Bone marrow (tissue), 2 donors: ENCODE results near the gene PGM3.

ENCODE experiments used
- DNase-seq, 2 donors: peaks; one replicate each; lab custom pipeline; 2025; lab: John Stamatoyannopoulos, UW

Gene PGM3

DNA sequence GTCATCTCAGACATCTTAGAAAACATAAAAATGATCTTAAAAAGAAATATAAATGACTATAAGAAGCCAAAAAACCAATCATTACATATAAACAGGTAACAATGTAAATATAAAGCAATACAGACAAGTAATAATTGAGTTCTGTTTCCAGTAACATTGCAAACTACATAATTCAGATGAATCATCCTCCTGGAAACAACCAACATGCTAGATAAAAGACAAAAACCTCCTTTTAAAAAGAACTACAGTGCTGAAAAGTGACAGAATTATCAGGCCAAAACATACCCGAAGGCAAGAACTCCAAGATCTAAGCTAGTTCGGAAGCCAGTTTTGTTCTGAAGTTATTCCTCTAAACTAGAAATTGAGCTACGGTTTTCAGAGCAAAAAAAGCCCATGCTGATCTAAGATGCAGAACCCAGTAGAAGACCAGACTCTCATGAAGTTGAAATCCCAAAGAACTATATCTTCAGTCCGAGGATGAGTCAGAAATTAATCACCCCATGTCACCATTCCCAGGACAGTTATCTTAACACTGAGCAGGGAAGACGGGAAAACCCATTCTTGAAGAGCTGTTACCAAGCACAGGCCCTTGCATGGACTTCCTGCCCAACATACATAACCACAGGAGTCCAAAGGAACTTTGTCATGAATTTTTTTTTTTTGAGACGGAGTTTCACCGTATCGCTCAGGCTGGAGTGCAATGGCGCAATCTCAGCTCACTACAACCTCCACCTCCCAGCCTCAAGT lies 9.8 kb downstream of the PGM3 start:
- no peak for DNase-seq

DNA sequence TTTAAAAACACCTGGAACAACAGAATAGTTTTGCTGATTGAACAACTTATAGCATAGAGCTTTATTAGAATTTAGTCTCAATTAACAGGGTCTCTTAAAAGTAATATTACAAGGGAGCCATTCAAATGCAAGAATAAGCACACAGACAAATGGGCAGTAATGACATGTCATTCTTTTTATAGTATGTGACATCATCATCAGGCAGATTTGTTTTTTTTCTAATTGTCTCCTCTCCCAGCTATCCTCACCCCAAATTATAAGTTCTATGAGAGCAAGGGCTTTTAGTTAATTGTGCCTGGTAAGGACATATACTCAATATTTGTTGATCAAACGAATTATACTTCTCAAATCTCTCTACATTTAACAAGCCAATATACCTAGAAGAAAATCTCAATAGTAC lies 11.0 kb downstream of the PGM3 start:
- DNase-seq: no peak

DNA sequence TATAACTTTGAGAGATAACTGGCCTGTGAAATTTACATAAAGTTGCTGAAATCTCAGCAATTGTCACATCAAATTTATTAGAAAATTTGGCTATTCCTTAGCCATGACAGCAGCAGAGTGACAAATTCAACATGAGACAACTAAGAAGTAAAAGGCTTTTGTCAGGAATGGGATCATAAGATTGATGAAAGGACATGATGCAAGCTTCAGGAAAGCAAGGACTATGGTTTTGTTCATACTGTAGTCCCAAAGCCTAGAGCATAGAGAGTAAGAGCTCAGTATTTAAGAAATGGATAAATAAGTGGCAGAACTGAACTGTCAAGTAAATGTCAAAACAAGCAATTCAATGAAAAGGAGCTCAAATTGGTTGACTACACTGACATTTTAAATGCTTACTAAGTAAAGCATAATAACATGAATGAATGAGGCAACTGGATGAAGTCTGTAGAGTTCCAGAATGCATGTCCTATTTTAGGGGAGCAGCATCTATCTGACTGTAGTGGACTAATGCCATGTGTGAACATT lies 12.6 kb downstream of the PGM3 start:
- DNase-seq: no peak

DNA sequence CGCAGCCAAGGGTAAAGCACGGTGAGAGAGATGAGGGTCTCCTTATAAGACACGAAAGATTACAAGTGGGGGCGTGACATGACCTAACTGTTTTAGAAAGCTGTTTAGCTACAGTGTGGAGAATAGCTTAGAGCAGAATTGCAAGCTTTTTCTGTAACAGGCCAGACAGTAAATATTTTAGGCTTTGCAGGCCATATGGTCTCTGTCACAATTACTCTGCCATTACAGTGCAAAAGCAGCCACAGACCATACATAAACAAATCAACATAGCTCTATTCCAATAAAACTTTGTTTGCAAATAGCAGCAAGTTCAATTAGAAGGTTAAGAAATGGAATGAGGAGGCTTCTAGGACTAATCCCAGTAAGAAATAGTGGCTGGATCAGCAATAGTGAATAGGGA lies 16.8 kb downstream of the PGM3 start:
- DNase-seq: no peak

DNA sequence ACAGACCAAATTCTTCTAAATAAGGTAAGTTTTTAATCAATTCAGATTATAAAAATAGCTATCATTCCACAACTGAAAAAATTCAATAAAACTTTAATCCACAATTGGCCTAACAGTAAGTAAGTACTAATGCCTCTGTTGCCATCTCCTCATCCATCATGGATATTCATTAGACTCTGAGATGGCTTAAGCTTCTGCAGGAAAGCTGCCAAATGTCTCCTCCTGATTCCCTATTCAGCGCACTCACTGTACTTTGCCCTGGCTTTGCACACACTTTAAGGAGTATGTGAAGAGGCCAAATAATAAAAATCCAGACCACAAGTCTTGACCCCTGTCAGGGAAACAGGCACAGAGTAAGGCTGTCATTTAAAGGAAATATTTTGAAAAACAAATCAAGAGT lies 23.6 kb downstream of the PGM3 start:
- DNase-seq: no peak

DNA sequence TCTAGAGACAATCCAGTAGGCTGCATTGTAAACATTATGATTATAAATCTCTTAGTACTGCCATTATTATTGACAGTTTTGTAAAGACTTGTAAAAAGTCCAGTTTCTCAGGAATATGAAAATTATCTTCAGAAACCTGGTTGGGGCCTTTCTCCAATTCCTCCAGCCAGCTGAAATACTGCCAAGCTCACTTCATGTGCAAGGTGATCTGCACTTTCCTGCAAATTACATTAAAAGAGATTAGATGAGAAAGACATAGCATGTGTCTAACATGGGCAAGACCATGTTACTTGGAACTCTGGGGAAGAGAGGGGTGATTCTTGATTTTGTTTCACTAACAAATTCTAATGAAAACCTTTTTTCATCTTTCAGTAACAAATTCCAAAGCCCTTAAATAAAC lies 24.0 kb downstream of the PGM3 start:
- no peak for DNase-seq

DNA sequence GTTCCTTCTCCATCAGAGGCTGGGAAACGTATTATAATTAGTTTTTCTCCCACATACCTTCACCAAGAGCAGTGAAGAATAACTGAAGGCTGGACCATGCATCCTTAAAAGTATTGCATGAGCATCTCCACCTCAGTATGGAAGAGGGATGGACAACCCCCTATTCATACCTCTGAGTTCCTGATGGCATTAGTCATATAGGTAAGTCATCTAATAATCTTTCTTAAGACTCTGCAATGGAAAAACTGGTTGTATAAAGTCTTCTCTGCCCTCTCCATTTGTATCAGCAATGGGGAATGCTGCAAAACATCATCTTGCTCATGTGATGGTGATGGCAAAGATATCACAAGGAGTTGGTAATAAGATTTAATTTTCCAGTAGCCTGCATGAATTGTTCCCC lies 24.5 kb downstream of the PGM3 start:
- no peak for DNase-seq

DNA sequence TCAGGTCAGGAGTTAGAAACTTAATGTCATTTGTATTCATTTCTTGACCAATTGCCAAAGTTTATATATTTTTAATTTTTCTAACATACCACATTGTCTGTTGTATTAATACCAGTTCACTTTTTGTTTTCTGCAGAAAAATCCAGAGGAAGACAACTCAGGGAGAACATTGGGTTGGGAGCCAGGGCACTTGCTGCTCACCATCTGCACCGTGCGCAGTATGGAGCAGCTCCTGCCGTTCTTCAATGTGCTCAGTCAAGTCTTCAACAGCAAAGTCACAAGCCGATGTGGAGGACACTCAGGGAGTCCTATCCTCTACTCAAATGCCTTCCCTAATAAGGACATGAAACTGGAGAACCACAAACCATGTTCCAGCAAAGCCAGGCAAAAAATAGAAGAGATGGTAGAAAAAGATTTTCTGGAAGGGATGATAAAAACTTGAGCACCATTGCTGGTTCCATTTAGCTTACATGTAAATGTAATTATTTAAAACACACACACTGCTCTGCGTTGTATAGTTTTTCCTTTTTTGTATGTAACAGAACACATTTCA lies 25.3 kb downstream of the PGM3 start:
- no peak for DNase-seq

DNA sequence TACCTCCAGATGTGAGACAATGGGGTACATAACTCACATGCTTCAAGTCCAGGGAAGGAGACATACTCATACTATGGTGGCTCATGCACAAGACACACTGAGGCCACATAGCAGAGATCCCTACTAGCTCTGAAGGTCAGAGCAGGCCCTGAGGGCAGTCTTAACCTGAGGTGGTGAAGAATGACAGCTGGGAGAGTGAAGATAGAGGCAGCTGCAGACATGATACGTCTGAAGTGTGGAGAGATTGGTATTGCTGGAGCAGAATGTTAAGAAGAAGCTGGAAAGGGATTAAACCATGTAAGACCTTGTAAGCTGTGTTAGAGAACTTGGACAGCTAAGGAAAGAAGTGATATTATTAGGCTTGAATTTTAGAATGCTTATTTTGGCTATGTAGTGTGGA lies 32.9 kb downstream of the PGM3 start:
- DNase-seq: no peak

DNA sequence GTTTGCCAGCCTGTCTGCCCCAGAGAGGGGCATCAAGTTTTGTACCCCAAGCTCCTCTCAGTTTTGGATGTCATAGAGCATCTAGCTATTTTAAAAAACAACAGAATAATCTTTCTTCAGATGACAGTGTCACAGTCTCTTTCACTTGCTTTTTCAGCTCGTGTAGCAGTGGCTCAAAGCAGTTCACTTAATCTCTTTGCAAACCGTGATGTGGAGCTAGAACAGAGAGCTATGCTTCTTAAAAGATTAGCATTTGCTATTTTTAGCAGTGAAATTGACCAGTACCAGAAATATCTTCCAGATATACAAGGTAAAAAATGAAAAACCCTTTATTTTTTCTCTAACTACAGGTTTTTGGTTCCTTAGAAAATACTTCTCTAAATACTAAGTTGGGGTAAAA lies 37.3 kb downstream of the PGM3 start:
- DNase-seq: no peak

DNA sequence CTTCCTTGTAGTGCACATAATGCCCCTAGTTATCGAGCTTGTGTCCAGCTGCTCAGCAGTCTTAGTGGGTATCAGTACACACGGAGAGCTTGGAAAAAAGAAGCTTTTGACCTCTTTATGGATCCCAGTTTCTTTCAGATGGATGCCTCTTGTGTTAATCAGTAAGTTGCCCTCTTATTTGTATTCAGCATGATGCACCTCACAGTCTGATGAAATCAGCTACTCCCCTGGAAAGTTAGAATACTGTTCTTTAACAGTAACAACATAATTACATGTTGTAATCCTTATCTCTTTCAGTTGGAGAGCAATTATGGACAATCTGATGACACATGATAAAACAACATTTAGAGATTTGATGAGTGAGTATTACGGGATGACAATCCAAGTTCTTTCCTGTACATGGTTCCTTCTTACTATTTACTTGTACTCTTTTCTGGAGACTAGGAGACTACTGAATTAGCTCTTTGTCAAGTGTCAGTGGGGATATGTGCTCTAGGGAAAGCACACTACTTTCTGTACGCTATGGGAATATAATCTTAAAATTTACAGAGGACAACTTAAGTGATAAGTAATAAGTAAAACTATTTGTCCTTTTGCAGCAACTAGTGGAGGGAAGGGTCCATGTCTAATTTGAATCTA lies 39.1 kb downstream of the PGM3 start:
- DNase-seq: no peak

DNA sequence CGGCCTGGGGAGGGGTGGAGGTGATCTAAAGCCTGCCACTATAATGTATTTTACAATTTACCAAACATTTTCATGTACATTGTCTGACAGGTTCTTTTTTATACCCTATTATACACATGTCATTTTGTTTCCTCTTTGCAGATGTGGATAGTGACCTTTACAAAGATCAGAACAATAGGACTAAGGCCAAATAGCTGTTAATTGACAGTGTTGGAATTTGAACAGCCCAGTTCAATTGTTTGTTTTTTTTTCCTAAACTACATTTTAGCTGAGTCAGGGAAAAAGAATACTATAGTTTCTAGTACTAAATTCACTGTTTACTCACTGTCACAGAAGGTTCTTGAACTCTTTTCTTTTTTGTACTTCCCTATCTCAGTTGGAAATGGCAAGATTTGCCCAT lies 40.2 kb downstream of the PGM3 start:
- DNase-seq: no peak

DNA sequence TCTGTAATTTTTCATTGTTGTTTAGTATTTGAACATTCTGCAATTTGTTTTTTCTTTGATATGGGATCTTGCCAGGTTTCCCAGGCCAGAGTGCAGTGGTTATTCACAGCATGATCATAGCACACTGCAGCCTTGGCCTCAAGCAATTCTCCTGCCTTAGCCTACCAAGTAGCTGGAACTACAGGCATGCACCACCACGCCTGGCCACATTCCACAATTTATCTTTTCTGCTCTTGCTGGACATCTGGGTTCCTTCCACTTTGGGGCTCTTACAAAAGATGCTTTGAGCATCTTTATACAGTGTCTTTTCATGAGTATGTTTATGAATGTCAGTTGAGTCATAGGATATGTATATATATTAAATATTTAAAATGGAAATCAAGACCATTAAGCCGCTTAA lies 42.0 kb downstream of the PGM3 start:
- DNase-seq: no peak

DNA sequence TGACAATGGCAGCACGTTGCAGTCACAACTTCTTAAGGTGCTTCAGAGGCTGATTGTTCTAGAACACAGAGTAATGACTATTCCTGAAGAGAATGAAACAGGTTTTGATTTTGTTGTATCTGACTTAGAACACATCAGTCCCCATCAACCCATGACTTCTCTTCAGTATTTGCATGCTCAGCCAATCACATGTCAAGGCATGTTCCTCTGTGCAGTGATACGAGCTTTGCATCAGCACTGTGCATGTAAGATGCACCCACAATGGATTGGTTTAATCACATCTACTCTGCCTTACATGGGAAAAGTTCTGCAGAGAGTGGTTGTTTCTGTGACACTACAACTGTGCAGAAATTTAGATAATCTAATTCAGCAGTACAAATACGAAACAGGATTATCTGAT lies 54.3 kb downstream of the PGM3 start:
- no peak for DNase-seq

DNA sequence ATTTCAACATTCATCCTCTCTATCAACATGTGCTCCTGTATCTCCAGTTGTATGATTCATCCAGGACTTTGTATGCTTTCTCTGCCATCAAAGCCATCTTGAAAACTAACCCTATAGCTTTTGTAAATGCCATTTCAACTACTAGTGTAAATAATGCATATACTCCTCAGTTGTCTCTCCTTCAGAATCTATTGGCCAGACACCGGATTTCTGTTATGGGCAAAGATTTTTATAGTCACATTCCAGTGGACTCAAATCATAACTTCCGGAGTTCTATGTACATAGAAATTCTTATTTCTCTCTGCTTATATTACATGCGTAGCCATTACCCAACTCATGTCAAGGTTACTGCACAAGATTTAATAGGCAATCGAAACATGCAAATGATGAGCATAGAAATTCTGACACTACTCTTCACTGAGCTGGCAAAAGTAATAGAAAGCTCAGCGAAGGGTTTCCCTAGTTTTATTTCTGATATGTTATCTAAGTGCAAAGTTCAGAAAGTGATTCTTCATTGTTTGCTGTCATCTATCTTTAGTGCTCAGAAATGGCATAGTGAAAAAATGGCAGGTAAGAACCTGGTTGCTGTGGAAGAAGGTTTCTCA lies 54.8 kb downstream of the PGM3 start:
- no peak for DNase-seq

DNA sequence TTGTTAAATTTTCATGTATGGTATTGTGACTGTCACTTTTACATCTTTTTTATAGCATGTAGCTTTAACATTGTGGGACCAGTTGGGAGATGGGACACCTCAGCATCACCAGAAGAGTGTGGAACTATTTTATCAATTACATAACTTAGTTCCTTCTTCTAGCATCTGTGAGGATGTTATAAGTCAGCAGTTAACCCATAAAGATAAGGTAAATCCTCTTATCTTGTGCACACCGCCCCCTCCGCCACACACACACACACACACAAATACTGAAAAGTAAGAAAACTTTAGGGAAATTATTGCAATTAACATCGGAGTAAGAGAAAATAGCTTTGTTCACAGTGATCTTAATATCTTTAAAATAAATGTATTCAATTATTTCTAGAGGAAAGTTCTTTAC lies 60.9 kb downstream of the PGM3 start:
- no peak for DNase-seq

DNA sequence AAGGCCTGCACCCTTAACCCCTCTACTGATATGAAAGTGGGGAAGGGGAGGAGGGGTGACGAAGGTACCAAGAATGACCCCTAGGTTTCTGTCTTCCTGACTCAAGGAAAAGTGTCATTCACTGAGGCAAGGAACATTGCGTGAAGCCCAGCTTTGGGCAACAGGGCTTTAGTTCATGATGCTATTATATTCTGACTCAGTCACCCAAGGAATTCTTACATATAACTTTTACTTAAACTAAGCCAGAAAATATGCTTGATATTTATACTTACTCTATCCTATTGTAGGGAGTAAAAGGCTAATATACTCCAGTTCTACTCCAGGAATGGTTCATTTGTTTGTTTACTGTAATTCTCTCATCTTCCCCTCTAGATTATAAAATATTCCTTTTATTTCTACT lies 65.1 kb downstream of the PGM3 start:
- no peak for DNase-seq

DNA sequence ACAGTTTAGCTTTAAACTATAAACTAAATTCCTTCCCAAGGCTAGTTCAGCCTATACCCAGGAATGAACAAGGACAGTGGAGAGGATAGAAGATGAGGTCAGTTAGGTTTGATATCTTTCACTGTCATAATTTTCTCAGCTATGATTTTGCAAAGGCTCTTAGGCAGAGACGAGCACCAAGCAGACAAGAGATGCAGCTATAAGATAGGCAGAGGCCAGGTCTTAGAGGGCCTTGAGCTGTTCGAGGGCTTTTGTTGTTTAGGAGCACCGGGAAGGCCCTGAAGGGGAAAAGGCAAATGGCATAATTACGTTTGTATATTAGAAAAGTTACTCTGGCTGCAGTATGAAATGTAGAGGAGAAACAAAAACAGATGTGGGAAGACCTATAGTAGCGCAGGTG lies 65.8 kb downstream of the PGM3 start:
- DNase-seq: no peak

DNA sequence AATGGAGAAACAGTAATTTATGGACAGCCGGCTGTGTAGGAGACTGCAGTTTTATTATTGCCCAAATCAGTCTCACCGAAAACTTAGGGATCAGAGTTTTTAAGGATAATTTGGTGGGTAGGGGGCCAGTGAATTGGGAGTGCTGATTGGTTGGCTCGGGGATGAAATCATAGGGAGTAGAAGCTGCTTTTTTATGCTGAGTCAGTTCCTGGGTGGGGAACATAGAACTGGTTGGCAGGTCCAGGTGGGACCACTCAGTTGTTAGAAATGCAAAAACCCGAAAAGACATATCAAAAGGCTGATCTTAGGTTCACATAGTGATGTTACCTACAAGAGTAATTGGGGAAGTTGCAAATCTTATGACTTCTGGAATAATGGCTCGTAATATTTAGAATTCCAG lies 66.3 kb downstream of the PGM3 start:
- no peak for DNase-seq

DNA sequence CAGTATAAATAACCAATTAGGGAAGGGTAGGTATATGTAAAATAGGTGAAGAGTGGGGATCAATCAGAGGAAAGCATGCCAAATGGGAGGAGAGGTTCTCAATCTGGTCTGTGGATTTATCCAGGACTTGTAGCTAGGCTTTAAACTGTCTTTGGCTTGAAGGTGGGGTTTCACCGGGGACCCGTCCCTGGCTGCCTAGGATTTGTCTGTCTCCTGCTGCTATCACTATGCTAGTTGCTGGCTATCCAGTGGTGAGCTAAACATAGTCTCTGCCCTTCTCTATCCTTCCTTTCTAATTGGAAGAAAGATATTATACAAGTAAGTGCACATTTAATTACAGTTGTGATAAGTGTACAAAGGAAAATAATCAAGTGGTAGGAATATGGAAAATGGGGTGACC lies 66.8 kb downstream of the PGM3 start:
- DNase-seq: no peak

DNA sequence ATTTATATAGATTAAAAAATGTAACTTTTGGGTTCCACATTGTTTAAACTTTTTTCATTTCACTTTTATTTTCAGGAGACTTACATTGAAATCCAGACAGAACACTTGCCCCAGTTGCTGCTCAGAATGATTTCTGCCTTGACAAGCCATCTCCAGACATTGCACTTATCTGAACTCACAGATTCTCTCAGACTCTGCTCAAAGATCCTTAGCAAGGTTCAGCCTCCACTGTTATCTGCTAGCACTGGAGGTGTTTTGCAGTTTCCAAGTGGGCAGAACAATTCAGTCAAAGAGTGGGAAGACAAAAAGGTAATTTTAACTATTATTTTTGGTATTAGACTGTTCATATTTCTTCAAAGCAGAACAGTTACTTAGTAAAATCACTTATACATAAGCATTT lies 67.6 kb downstream of the PGM3 start:
- DNase-seq: no peak

DNA sequence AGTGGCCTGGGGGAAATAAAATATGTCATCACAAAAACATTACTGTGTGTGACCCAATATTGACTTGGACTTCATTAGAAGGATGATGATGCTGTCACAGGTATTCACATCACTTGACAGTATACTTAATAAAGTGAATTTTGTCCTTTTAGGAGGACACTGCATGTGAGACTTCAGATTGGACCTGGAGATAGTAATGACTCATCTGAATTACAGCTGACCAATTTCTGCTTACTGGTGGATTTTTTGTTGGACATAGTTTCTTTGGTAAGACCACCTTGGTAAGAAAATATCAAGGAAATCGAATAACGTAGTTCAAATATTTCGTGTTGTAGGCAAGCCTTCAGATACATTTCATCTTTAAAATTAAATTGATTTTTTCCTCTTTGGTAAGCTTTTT lies 68.5 kb downstream of the PGM3 start:
- no peak for DNase-seq

DNA sequence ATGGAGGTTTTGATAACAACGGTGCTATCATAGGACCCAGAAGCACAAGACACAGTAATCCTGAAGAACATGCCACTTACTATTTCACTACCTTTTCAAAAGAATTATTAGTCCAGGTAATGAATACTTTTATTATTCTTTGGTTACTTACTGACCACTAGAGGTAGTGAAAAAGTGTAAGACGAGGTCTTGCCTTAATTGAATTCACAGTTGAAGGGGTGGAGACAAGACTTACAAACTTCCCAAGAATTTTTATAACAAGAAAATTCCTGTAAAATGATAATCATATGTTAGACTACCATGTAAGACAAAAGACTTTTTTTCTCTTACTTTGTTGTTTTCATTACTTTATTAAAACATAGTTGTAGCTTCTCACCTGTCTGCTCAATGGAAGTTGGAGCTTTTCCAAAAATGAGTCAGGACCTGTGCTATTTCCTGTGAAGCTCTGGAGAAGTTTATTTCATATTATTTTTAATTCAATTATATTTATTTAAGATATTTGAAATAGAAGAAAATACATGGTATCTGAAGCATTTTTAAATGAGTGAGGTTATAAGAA lies 73.2 kb downstream of the PGM3 start:
- DNase-seq: no peak
